Omental fat pad (tissue), 4 donors: ENCODE results near the gene SHISA9. TPM values are rescaled to one million over a fixed set of nuclear protein-coding genes. Genes with fewer than 3 reads are reported as not detected.

Source experiments
- ATAC-seq: fragments of 150-250 bp; one replicate; pipeline ENCODE4 v1.9.1; 2016; ENCODE audit warnings: mild to moderate bottlenecking, moderate library complexity; ENCODE audit not compliant: low FRiP score
- DNase-seq: peaks from one replicate; pipeline ENCODE4 v3.0.0-alpha.2; 2019; ENCODE audit warnings: low spot score
- total RNA-seq, 4 donors: library from RNA; depleted of rRNA; stranded (reverse); fragments of >200 nt; gene quantifications; one replicate each; pipeline ENCODE4 v1.1.0, GENCODE V29; 2016
- TF ChIP-seq, protein P1 (sequence below), 3 donors: fragments of 450-650 bp; IDR thresholded peaks; one replicate each; pipeline ENCODE4 v1.5.1; 2016 to 2017; ENCODE audit warnings: antibody characterized with exemption in 3 of 3, mild to moderate bottlenecking in 3 of 3, moderate library complexity in 2 of 3

The SHISA9 gene
- total RNA-seq, 4 donors from 2014 or later, result 1.1 TPM; not detected in 3

- ATAC-seq, result no peak
- TF ChIP-seq, protein P1, sequence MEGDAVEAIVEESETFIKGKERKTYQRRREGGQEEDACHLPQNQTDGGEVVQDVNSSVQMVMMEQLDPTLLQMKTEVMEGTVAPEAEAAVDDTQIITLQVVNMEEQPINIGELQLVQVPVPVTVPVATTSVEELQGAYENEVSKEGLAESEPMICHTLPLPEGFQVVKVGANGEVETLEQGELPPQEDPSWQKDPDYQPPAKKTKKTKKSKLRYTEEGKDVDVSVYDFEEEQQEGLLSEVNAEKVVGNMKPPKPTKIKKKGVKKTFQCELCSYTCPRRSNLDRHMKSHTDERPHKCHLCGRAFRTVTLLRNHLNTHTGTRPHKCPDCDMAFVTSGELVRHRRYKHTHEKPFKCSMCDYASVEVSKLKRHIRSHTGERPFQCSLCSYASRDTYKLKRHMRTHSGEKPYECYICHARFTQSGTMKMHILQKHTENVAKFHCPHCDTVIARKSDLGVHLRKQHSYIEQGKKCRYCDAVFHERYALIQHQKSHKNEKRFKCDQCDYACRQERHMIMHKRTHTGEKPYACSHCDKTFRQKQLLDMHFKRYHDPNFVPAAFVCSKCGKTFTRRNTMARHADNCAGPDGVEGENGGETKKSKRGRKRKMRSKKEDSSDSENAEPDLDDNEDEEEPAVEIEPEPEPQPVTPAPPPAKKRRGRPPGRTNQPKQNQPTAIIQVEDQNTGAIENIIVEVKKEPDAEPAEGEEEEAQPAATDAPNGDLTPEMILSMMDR (IDR thresholded peaks at IDR 0.05), result no peak
- no peak for DNase-seq
These were observed 175.5 kb downstream of the SHISA9 start for GRCh38 chr16:13076878-13077277.

DNA sequence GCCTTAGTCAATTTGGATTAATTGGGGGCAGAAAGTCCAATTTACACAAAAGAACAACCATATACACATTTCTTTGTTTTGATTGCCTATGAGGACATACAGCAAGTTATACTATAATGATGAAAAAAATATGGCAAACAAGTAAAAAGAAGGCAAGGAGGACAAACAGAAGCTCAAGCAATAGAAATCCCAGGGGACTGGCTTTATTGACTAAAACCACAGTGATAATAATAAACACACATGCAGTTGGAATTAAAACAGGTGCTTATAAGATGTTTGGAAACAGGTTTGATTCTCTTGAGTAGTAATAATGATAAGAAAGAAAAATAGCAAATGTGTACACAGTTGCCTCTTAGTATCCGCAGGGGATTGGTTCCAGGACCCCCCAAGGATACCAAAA, 176.4 kb downstream of the SHISA9 start:
- DNase-seq (no peak), ATAC-seq (no peak)
- TF ChIP-seq, protein P1 (IDR thresholded peaks at IDR 0.05), result no peak

DNA sequence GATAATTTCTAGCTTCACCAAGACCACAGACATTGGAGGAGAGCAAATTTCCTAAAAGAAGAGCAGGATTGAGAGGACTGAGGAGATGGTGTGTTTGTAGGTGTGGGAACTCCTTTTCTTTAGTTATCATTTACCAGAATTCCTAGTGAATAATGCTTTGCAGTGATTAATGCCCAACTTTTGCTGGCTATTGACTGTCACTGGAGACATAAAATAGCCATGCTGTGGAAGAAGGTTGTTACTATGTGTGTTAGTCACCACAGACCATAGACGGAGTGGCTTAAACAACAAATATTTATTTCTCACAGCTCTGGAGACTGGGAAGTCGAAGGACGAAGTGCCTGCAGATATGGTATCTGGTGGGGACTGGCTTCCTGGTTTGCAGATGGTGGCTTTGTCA, 179.1 kb downstream of the SHISA9 start:
- ATAC-seq, result no peak
- no peak for DNase-seq
- TF ChIP-seq, protein P1 (IDR thresholded peaks at IDR 0.05), result no peak

- TF ChIP-seq, protein P1 (IDR thresholded peaks at IDR 0.05), result no peak
- ATAC-seq (no peak), DNase-seq (no peak)
These were observed 180.5 kb downstream of the SHISA9 start for GRCh38 chr16:13081825-13082331.

DNA sequence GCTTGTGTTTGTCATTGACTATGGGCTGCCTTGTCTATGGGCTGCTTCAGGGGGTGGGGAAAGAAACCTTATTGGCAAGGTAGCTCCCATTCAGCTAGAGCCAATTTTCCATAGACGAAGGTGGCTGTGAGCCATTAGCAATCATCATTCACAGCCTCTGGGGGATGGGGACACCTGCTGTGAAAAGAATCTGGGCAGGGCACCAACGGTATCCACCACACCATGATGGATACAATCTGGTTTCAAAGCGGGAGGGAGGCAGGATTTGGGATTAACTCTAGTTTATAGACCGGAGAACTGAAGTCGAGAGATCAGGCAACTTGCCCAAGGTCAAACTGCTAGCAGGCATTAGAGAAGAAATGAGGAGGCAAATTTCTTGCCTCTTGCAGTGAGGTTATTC, 182.3 kb downstream of the SHISA9 start:
- no peak for DNase-seq
- TF ChIP-seq, protein P1 (IDR thresholded peaks at IDR 0.05), result no peak
- ATAC-seq, result no peak

GRCh38 chr16:13084331-13084730, 182.9 kb downstream of the SHISA9 start:
- DNase-seq, result no peak
- no peak for ATAC-seq
- TF ChIP-seq, protein P1 (IDR thresholded peaks at IDR 0.05), result no peak

- TF ChIP-seq, protein P1 (IDR thresholded peaks at IDR 0.05), result no peak
- no peak for DNase-seq
- ATAC-seq, result no peak
These were observed 192.3 kb downstream of the SHISA9 start for GRCh38 chr16:13093661-13094060.
